ENCODE results near the gene NDUFA7.
A peak's percentile ranks its signal among the peaks of the same experiment; 100 is the strongest.

The NDUFA7 gene

DNA sequence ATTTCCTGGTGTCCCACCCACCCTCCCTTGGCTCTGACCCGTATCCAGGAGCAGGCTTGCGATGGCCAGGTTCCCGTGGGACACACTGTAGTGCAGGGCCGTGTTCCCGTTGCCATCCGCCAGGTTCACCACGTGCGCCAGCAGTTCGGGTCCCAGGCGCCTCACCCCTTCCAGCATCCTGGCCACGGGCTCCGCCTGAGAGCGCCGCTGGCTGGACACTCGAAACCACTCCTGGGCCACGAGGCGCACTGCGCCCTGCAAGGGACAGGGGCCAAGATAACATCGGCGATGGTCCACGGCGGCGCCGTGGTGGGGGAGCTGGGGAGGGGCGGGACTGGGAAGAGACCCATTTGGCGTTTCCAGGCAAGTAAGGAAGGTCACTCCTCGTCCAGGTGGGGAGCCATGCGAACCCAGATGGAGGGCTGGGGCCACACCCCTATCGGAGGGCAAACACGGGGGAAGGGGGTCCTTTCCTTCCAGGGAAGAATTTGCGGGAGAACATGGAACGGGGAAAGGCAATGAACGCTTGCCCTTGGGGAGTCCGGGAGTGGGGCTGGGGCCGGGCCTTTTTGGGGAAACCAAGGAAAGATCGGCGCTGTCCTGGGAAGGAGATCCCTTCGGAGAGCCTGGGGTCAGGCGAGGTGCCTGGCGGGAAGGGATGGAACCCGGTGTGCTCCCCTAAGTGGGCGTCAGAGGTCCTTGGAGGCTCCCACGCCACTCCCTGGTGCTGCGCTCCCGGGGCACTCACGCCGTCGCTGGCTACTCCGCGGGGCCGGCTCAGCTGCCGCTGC lies 12.0 kb upstream of the NDUFA7 start:
- Histone ChIP-seq H3K4me3 (ENCODE audit: low read length in 2 of 2) (no peak overlapping the region), H3K36me3 (ENCODE audit: control insufficient read depth in 2 of 2, insufficient read depth in 2 of 2, low read length in 2 of 2) (no peaks in the 10 kb centered on the region), H3K27me3 (ENCODE audit: control insufficient read depth in 2 of 2, insufficient read depth in 2 of 2, low read length in 2 of 2) (peaks cover 19 to 20% of the 10 kb centered on the region in 2 donors), H3K9me3 (ENCODE audit: control insufficient read depth in 2 of 2, low read length in 2 of 2) (no peaks in the 10 kb centered on the region), H3K4me1 (ENCODE audit: control insufficient read depth in 2 of 2, insufficient read depth in 2 of 2, low read length in 2 of 2) (peaks cover 0 to 6% of the 10 kb centered on the region in 2 donors), H3K27ac (ENCODE audit: low read depth in 2 of 2, low read length in 2 of 2) (no peak overlapping the region), H3K9ac (ENCODE audit: low read depth in 1 of 2, low read length in 2 of 2) (no peak overlapping the region)

DNA sequence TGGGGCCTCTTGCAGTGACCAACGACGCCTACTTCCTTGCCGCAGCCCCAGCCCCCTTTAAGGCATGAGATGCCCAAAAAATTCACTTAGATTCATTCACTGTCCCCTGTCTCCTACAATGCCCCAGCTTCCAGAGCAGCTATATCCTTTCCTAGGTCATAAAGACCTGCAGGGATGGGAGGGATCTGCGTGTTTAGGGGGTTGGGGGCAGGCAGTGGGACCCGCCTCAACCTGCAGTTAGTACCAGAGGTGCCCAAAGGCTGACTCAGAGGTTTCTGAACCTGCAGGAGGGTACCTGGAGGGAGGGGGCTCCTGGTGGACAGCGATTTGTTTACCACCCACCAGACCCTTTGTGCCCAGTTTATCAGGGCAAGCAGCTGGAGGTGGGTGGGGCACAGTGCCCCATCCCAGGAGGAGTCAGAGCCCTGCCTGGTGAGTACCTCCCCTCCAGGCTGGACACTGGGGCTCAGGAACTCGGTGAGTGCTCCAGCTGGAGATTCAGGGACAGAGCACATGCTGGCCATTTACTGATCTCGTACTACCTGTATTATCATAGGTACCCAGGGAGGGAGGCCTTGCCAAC lies 10.2 kb upstream of the NDUFA7 start:
- Histone ChIP-seq H3K4me1 (ENCODE audit: control insufficient read depth in 2 of 2, insufficient read depth in 2 of 2, low read length in 2 of 2) (peaks cover 0 to 6% of the 10 kb centered on the region in 2 donors), H3K36me3 (ENCODE audit: control insufficient read depth in 2 of 2, insufficient read depth in 2 of 2, low read length in 2 of 2) (no peaks in the 10 kb centered on the region), H3K9me3 (ENCODE audit: control insufficient read depth in 2 of 2, low read length in 2 of 2) (no peaks in the 10 kb centered on the region), H3K9ac (ENCODE audit: low read depth in 1 of 2, low read length in 2 of 2) (no peak overlapping the region), H3K27me3 (ENCODE audit: control insufficient read depth in 2 of 2, insufficient read depth in 2 of 2, low read length in 2 of 2) (peaks cover 15 to 20% of the 10 kb centered on the region in 2 donors), H3K4me3 (ENCODE audit: low read length in 2 of 2) (no peak overlapping the region), H3K27ac (ENCODE audit: low read depth in 2 of 2, low read length in 2 of 2) (no peak overlapping the region)

DNA sequence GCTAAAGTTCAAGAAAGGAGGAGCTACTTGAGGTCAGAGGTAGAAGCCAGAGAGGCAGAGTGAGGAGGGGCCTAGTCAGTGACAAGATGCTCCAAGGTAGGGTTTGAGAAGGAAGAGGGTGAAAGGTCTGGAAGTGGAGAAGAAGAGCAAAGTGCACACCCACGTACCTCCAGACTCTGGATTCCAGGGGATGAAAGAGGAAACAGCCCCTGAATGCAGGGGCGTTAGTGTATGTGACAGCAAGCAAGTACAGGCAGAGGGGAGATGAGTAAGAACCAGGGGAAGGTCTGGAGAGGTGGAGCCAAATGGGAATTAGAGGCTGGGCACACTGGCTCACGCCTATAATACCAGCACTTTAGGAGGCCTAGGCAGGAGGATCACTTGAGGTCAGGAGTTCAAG lies 8.8 kb upstream of the NDUFA7 start:
- Histone ChIP-seq H3K9me3 (ENCODE audit: control insufficient read depth in 2 of 2, low read length in 2 of 2) (no peaks in the 10 kb centered on the region), H3K4me1 (ENCODE audit: control insufficient read depth in 2 of 2, insufficient read depth in 2 of 2, low read length in 2 of 2) (peaks cover 0 to 6% of the 10 kb centered on the region in 2 donors), H3K27me3 (ENCODE audit: control insufficient read depth in 2 of 2, insufficient read depth in 2 of 2, low read length in 2 of 2) (peaks cover 15 to 17% of the 10 kb centered on the region in 2 donors), H3K9ac (ENCODE audit: low read depth in 1 of 2, low read length in 2 of 2) (no peak overlapping the region), H3K36me3 (ENCODE audit: control insufficient read depth in 2 of 2, insufficient read depth in 2 of 2, low read length in 2 of 2) (no peaks in the 10 kb centered on the region), H3K4me3 (ENCODE audit: low read length in 2 of 2) (no peak overlapping the region), H3K27ac (ENCODE audit: low read depth in 2 of 2, low read length in 2 of 2) (no peak overlapping the region)

DNA sequence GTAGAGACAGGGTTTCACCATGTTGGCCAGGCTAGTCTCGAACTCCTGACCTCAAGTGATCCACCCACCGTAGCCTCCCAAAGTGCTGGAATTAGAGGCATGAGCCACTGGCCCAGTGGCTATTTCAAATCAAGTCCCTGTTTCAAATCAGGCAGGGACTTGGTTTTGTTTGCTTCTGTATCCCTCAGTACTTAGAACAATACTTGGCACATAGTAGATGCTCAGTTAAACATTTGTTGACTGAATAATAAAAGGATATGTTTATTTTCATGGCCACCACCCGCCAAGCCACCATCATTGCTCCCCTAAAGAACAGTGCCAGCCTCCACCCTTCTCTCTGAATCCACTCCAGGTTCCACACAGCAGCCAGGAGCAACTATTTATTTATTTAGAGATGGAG lies 4.3 kb upstream of the NDUFA7 start:
- H3K4me3 ChIP-seq (ENCODE audit: low read length in 2 of 2), result no peak overlapping the region
- H3K9me3 ChIP-seq (ENCODE audit: control insufficient read depth in 2 of 2, low read length in 2 of 2), result no peaks in the 10 kb centered on the region
- H3K4me1 ChIP-seq (ENCODE audit: control insufficient read depth in 2 of 2, insufficient read depth in 2 of 2, low read length in 2 of 2), result peaks cover 11 to 12% of the 10 kb centered on the region in 2 donors
- peaks cover 0 to 11% of the 10 kb centered on the region in 2 donors for H3K36me3 ChIP-seq (ENCODE audit: control insufficient read depth in 2 of 2, insufficient read depth in 2 of 2, low read length in 2 of 2)
- peaks cover 0 to 2% of the 10 kb centered on the region in 2 donors for H3K27me3 ChIP-seq (ENCODE audit: control insufficient read depth in 2 of 2, insufficient read depth in 2 of 2, low read length in 2 of 2)
- no peak overlapping the region for H3K27ac ChIP-seq (ENCODE audit: low read depth in 2 of 2, low read length in 2 of 2)
- no peak overlapping the region for H3K9ac ChIP-seq (ENCODE audit: low read depth in 1 of 2, low read length in 2 of 2)

DNA sequence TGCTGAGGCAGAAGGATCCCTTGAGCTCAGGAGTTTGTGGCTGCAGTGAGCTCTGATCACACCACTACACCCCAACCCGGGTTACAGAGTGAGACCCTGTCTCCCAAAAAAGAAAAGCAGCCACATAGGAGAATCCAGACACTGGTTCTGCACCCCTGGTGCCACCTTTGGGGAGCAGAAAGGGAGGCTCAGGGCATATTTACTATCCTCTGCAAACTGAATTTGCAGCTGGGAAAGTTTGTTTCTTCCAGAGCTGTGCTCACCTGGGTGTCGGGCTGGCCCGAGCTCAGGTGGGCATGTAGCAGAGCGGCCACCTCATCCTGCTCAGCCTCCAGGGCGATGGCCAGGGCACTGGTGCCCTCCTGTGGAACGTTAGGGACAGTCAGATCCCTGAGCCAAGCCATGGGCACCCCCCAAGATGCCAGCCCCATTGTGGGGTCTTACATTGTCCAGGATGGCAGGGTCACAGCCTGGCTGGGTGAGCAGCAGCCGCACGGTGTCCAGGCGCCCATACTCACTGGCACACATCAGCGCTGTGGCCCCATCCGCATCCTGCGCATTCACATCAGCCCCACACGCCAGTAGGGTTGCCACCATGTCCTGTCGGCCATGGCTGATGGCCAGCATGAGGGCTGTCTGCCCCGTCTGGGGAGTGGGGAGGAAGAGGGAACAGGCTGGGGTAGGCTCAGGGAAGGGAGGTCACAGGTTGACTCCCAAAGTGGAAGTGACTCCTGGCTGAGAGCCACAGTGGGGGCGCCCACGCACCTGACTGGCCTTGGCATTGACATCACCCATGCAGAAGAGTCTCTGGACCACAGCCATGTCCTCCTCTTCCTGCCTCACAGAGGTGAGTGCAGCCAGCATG lies 3.2 kb upstream of the NDUFA7 start:
- peaks cover 11 to 20% of the 10 kb centered on the region in 2 donors for H3K4me1 ChIP-seq (ENCODE audit: control insufficient read depth in 2 of 2, insufficient read depth in 2 of 2, low read length in 2 of 2)
- peaks cover 0 to 11% of the 10 kb centered on the region in 2 donors for H3K36me3 ChIP-seq (ENCODE audit: control insufficient read depth in 2 of 2, insufficient read depth in 2 of 2, low read length in 2 of 2)
- H3K9ac ChIP-seq (ENCODE audit: low read depth in 1 of 2, low read length in 2 of 2), result no peak overlapping the region
- peaks cover 0 to 2% of the 10 kb centered on the region in 2 donors for H3K27me3 ChIP-seq (ENCODE audit: control insufficient read depth in 2 of 2, insufficient read depth in 2 of 2, low read length in 2 of 2)
- no peaks in the 10 kb centered on the region for H3K9me3 ChIP-seq (ENCODE audit: control insufficient read depth in 2 of 2, low read length in 2 of 2)
- H3K27ac ChIP-seq (ENCODE audit: low read depth in 2 of 2, low read length in 2 of 2), result no peak overlapping the region
- no peak overlapping the region for H3K4me3 ChIP-seq (ENCODE audit: low read length in 2 of 2)

DNA sequence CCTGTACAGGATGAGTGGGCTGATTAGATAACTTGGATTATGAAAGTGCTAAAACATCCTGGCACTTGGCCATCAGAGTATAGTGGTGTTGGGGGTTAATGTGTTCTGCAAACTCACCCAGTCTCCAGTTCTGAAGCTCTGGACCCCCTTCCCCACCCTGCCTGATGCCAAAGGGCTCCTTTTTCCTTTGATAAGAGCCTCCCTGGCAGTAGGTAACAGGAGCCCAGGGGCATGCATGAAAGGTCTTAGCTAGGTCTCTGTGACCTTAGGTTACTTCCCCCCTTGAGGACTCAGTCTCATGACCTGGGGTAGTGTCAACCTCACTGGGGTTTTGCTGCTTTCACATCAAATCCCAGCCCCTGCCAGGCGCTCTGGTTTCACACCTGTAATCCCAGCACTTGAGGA lies 2.6 kb upstream of the NDUFA7 start:
- H3K9ac ChIP-seq (ENCODE audit: low read depth in 1 of 2, low read length in 2 of 2), result no peak overlapping the region
- H3K4me3 ChIP-seq (ENCODE audit: low read length in 2 of 2), result no peak overlapping the region
- H3K4me1 ChIP-seq (ENCODE audit: control insufficient read depth in 2 of 2, insufficient read depth in 2 of 2, low read length in 2 of 2), result peaks cover 11 to 20% of the 10 kb centered on the region in 2 donors
- H3K36me3 ChIP-seq (ENCODE audit: control insufficient read depth in 2 of 2, insufficient read depth in 2 of 2, low read length in 2 of 2), result peaks cover 0 to 11% of the 10 kb centered on the region in 2 donors
- H3K9me3 ChIP-seq (ENCODE audit: control insufficient read depth in 2 of 2, low read length in 2 of 2), result no peaks in the 10 kb centered on the region
- H3K27ac ChIP-seq (ENCODE audit: low read depth in 2 of 2, low read length in 2 of 2), result no peak overlapping the region
- H3K27me3 ChIP-seq (ENCODE audit: control insufficient read depth in 2 of 2, insufficient read depth in 2 of 2, low read length in 2 of 2), result peaks cover 0 to 2% of the 10 kb centered on the region in 2 donors

DNA sequence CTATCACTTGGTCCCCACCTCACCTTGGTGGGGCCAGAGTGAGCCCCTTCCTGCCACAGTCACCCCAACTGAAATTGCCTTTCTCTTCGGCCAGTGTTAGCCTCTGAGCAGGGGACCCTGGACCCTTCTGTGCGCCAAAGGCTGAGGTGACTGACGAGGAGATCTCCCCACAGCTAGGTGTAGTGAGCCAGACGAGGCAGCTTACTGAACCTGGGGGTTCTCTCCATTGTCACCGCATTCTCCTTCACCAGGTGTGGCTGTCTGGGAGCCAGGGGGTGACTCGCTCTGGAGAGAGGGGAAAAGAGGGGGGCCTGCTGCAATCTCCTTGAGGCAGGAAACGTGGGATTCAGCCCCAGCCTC lies 1.4 kb upstream of the NDUFA7 start:
- Histone ChIP-seq H3K27me3 (ENCODE audit: control insufficient read depth in 2 of 2, insufficient read depth in 2 of 2, low read length in 2 of 2) (peaks cover 0 to 2% of the 10 kb centered on the region in 2 donors), H3K36me3 (ENCODE audit: control insufficient read depth in 2 of 2, insufficient read depth in 2 of 2, low read length in 2 of 2) (peaks cover 0 to 11% of the 10 kb centered on the region in 2 donors), H3K9ac (ENCODE audit: low read depth in 1 of 2, low read length in 2 of 2) (peak overlapping the region; percentile 41 to 94), H3K4me3 (ENCODE audit: low read length in 2 of 2) (peak overlapping the region; percentile 84 to 99), H3K4me1 (ENCODE audit: control insufficient read depth in 2 of 2, insufficient read depth in 2 of 2, low read length in 2 of 2) (peaks cover 11 to 20% of the 10 kb centered on the region in 2 donors), H3K27ac (ENCODE audit: low read depth in 2 of 2, low read length in 2 of 2) (no peak overlapping the region), H3K9me3 (ENCODE audit: control insufficient read depth in 2 of 2, low read length in 2 of 2) (no peaks in the 10 kb centered on the region)

DNA sequence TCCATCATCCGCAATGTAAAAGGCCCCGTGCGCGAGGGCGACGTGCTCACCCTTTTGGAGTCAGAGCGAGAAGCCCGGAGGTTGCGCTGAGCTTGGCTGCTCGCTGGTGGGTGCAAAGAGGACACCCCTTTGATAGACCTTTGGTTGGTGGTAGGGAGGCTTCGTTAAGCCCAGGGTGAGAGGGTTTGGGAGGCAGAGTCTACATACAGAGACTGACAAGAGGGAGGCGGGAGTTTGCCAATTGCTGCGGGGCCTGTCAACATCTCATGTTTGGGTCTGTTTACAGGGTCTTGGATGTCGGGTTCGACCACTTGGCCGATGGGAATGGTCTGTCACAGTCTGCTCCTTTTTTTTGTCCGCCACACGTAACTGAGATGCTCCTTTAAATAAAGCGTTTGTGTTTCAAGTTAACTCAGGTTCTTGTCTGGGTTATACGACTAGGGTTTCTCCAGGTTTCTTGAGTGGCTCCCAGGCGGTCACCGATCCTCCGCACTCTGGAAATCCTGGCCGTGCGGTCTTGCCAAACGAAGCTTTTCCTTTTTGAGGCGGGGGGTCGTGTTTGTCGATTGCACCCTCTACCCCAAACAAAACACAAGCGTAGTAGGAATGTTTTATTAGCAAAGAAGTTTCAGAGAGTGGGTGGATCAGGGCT lies 937 bp upstream of the NDUFA7 start:
- peaks cover 0 to 2% of the 10 kb centered on the region in 2 donors for H3K27me3 ChIP-seq (ENCODE audit: control insufficient read depth in 2 of 2, insufficient read depth in 2 of 2, low read length in 2 of 2)
- peaks cover 0 to 11% of the 10 kb centered on the region in 2 donors for H3K36me3 ChIP-seq (ENCODE audit: control insufficient read depth in 2 of 2, insufficient read depth in 2 of 2, low read length in 2 of 2)
- H3K9me3 ChIP-seq (ENCODE audit: control insufficient read depth in 2 of 2, low read length in 2 of 2), result no peaks in the 10 kb centered on the region
- peak overlapping the region; percentile 77 to 91 for H3K27ac ChIP-seq (ENCODE audit: low read depth in 2 of 2, low read length in 2 of 2)
- peaks cover 11 to 20% of the 10 kb centered on the region in 2 donors for H3K4me1 ChIP-seq (ENCODE audit: control insufficient read depth in 2 of 2, insufficient read depth in 2 of 2, low read length in 2 of 2)
- H3K9ac ChIP-seq (ENCODE audit: low read depth in 1 of 2, low read length in 2 of 2), result peak overlapping the region; percentile 94 to 99
- peak overlapping the region; percentile 84 to 99 for H3K4me3 ChIP-seq (ENCODE audit: low read length in 2 of 2)

DNA sequence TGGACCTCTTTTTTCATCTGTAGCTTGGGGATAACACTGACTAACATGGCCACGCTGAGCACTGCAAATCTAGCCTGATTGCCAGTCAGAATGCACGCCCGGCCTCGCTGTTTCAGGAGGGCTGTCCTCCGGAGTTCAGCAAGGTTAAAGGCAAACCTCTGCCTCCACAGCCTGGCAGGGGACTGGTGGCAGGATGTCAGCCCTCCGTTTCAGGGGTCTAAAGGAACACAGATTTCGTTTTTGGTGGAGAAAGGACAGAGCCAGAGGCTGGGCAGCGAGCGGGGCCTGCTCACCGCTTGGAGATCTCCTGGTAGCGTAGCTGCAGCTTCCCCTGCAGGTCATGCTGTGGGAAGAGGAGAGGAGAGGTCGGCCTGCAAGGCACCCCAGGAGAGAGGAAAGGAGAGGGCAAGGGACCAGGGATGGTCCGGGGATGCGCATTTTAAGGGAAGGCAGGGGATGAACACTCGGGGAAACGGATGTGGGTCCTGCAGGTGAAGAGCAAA lies 560 bp downstream of the NDUFA7 start:
- Histone ChIP-seq H3K9me3 (ENCODE audit: control insufficient read depth in 2 of 2, low read length in 2 of 2) (no peaks in the 10 kb centered on the region), H3K4me3 (ENCODE audit: low read length in 2 of 2) (peak overlapping the region; percentile 84 to 99), H3K27me3 (ENCODE audit: control insufficient read depth in 2 of 2, insufficient read depth in 2 of 2, low read length in 2 of 2) (no peaks in the 10 kb centered on the region), H3K27ac (ENCODE audit: low read depth in 2 of 2, low read length in 2 of 2) (peak overlapping the region; percentile 77 to 91), H3K36me3 (ENCODE audit: control insufficient read depth in 2 of 2, insufficient read depth in 2 of 2, low read length in 2 of 2) (peaks cover 4 to 18% of the 10 kb centered on the region in 2 donors), H3K9ac (ENCODE audit: low read depth in 1 of 2, low read length in 2 of 2) (peak overlapping the region; percentile 94 to 99), H3K4me1 (ENCODE audit: control insufficient read depth in 2 of 2, insufficient read depth in 2 of 2, low read length in 2 of 2) (peaks cover 11 to 20% of the 10 kb centered on the region in 2 donors)
